ENCODE measurements around the gene GID8. TPM values are rescaled to one million over a fixed set of nuclear protein-coding genes. Genes with fewer than 3 reads are reported as not detected.
A peak's percentile ranks its signal among the peaks of the same experiment; 100 is the strongest.

GID8 gene
- total and polyA plus RNA-seq, 9 of the 15 experiments (the other 6 are each of a cell fraction or from before 2014, with no cell fraction given) = 7.5 to 31.6 (median 22.2) TPM

- no peak for TF ChIP-seq GMEB1 (CRISPR knock-in tag; IDR thresholded peaks at IDR 0.05)
- no peak for TF ChIP-seq ETS1 (conservative IDR thresholded peaks at IDR 0.05; ENCODE audit: control insufficient read depth, low read depth, low read length)
Observed at GRCh38 chr20:62976886-62977285, 38.9 kb downstream of the GID8 start (continued).

- no TSS peak for BruUV-seq (replicated peaks)
- intact Hi-C loops (cut with micrococcal nuclease) = no loop called here
- no peak for FAIRE-seq
- 11% methylated on average over 33 of the region's 38 CpGs for WGBS (ENCODE audit: insufficient coverage, low coverage, missing lambda C conversion rate)
- in situ Hi-C loops (cut with MboI) = no loop called here
- H4K20me1 ChIP-seq (replicated peaks; ENCODE audit: control insufficient read depth, insufficient read depth, low read length) = peaks cover 11% of the 10 kb centered on the region; the same call in 1 of the 2 replicates
- CTCF ChIA-PET (ENCODE audit: low intra/inter-chr PET ratio) = no interaction called here
- no peak overlapping the region for H3K27ac ChIP-seq (ENCODE audit: extremely low read depth, low read depth, low read length)
- H3K9me1 ChIP-seq (ENCODE audit: control insufficient read depth, insufficient read depth, low read length) = no peaks in the 10 kb centered on the region
- peaks cover 0 to 44% of the 10 kb centered on the region in 2 experiments; a peak in 2 of 5 replicates for H3K4me1 ChIP-seq (replicated peaks in 1 of 2; ENCODE audit: control insufficient read depth in 2 of 2, insufficient read depth in 2 of 2, low read length in 2 of 2)
- H3K27me3 ChIP-seq (ENCODE audit: control insufficient read depth in 2 of 2, insufficient read depth in 2 of 2, low read length in 2 of 2) = peaks cover 48 to 96% of the 10 kb centered on the region in 2 experiments
- POLR2A ChIA-PET = interaction anchor here (0.6 to 2.0 kb wide), 7 partner anchors 14 to 1221 kb away, joined by 3 to 5 read pairs (median 3); no protein-coding TSS in a partner anchor
- DNase-seq (ENCODE audit: extremely low read depth in 1 of 4, low spot score in 3 of 4) = peak in 3 of 4 experiments; percentile 35 to 67 (median 65)
- H3K36me3 ChIP-seq (ENCODE audit: control insufficient read depth, insufficient read depth, low read length) = no peaks in the 10 kb centered on the region
- TF ChIP-seq ZBTB7A (IDR thresholded peaks at IDR 0.05; ENCODE audit: borderline replicate concordance, control insufficient read depth, low read depth, low read length) (peak; percentile 89), CREM (IDR thresholded peaks at IDR 0.05; ENCODE audit: low read depth) (peak; percentile 76), SPI1 (IDR thresholded peaks at IDR 0.05; ENCODE audit: borderline replicate concordance, low read depth, low read length) (peak; percentile 99), ESRRA (IDR thresholded peaks at IDR 0.05; ENCODE audit: borderline replicate concordance, low read depth) (peak; percentile 36; the same call in 1 of the 2 replicates), CTBP1 (IDR thresholded peaks at IDR 0.05; ENCODE audit: borderline replicate concordance) (peak; percentile 57; the same call in 1 of the 2 replicates), MITF (IDR thresholded peaks at IDR 0.05) (no peak), ATF1 (CRISPR knock-in tag; IDR thresholded peaks at IDR 0.05) (no peak), ATF1 (tag; IDR thresholded peaks at IDR 0.05) (0 out of 2 replicates have a peak, but pooled peaks have one; percentile 13), U2AF1 (optimal IDR thresholded peaks at IDR 0.05; ENCODE audit: low read depth, low read length) (no peak), CREB1 (IDR thresholded peaks at IDR 0.05) (no peak), CREB1 (CRISPR knock-in tag; IDR thresholded peaks at IDR 0.05) (peak; percentile 43; the same call in 1 of the 2 replicates), LCOR (CRISPR knock-in tag; IDR thresholded peaks at IDR 0.05) (0 out of 2 replicates have a peak, but pooled peaks have one; percentile 65)
- H3K4me2 ChIP-seq (ENCODE audit: insufficient read depth, low read length) = no peak overlapping the region
- H2AFZ ChIP-seq (ENCODE audit: low read depth, low read length) = no peak overlapping the region
- H3K9me3 ChIP-seq (replicated peaks; ENCODE audit: control insufficient read depth, insufficient read depth, low read depth, low read length) = no peaks in the 10 kb centered on the region
- H3K9ac ChIP-seq (ENCODE audit: insufficient read depth in 1 of 2, low read depth in 2 of 2, low read length in 2 of 2) = peak overlapping the region in 1 of 2 experiments; percentile 26; a peak in 2 of 4 replicates
- H3K4me3 ChIP-seq = no peak overlapping the region
- no peaks in the 10 kb centered on the region for H3K79me2 ChIP-seq (ENCODE audit: control insufficient read depth, insufficient read depth, low read length)
- ATAC-seq = peak; percentile 44
Observed at GRCh38 chr20:62977613-62978560, 39.9 kb downstream of the GID8 start.
